HCT116 (cell line): Measurements from ENCODE around the gene ELOVL3. TPM values are rescaled to one million over a fixed set of nuclear protein-coding genes. Genes with fewer than 3 reads are reported as not detected.

Experiments used
- ATAC-seq: fragments of 200-7000 bp; cut with Tn5 transposase; 2 replicates; pipeline ENCODE4 v1.9.1; 2020; ENCODE audit warnings: mild to moderate bottlenecking, moderate library complexity
- BruUV-seq: library from RNA; stranded (reverse); fragments of 400-500 nt; replicated peaks from 2 replicates; lab custom pipeline; 2021; lab: Mats Ljungman, UMichigan
- CTCF ChIA-PET: fragments of 300-600 bp; sonication (Branson Sonifier 250); formaldehyde crosslinking; loops from one replicate; lab custom pipeline; 2021; ENCODE audit warnings: antibody characterized with exemption; lab: Charles Lee
- POLR2A ChIA-PET: fragments of 300-600, 350-600 bp; sonication (Branson Sonifier 250); formaldehyde crosslinking; loops from one replicate; lab custom pipeline; 2021; ENCODE audit warnings: antibody characterized with exemption; lab: Charles Lee
- RAD21 ChIA-PET, 2 experiments: fragments of 300-600 bp; sonication (Branson Sonifier 250); formaldehyde crosslinking; loops; one replicate each; lab custom pipeline; 2023; ENCODE audit warnings: low total read pairs in 2 of 2; ENCODE audit not compliant: uncharacterized antibody in 2 of 2, unreplicated experiment in 2 of 2, low non-redundant PET in 1 of 2; lab: Charles Lee
- DNase-seq: peaks from one replicate; pipeline ENCODE4 v3.0.0-alpha.2; 2010; ENCODE audit warnings: low read depth, low spot score
- H2AFZ ChIP-seq: fragments of 200-600 bp; shearing (Covaris generic), sonication (generic); 2 replicates; pipeline ENCODE4 v1.6.1; 2017; ENCODE audit warnings: low read depth, mixed run types, mixed read lengths, antibody characterized with exemption, low read length; ENCODE audit not compliant: poor library complexity, severe bottlenecking
- H3K27ac ChIP-seq: 2 replicates; pipeline ENCODE4 v1.5.1; 2012; ENCODE audit warnings: low read depth, low read length
- H3K27me3 ChIP-seq: fragments of 200-600 bp; sonication (generic); 2 replicates; pipeline ENCODE4 v1.6.1; 2016; ENCODE audit warnings: mixed run types, low read length, mixed read lengths; ENCODE audit not compliant: insufficient read depth
- H3K36me3 ChIP-seq, 2 experiments: fragments of 200-500 bp in 1 of 2; fragments of 200-600 bp in 1 of 2; sonication (Bioruptor generic) in 1 of 2; sonication (generic) in 1 of 2; 2 replicates each; pipeline versions ENCODE4 v1.5.1 to v1.6.1; 2014 to 2016; ENCODE audit warnings: low read length in 2 of 2, inconsistent platforms in 1 of 2, mixed read lengths in 1 of 2, mixed run types in 1 of 2; ENCODE audit not compliant: insufficient read depth in 2 of 2, control insufficient read depth in 1 of 2
- H3K4me1 ChIP-seq, 2 experiments: fragments of 200-600 bp in 1 of 2; sonication (generic) in 1 of 2; 2 replicates each; pipeline versions ENCODE4 v1.5.1 to v1.6.1; 2012 to 2017; ENCODE audit warnings: low read length in 2 of 2, inconsistent platforms in 1 of 2, mild to moderate bottlenecking in 1 of 2, mixed read lengths in 1 of 2, mixed run types in 1 of 2, moderate library complexity in 1 of 2; ENCODE audit not compliant: insufficient read depth in 2 of 2, control insufficient read depth in 1 of 2
- H3K4me2 ChIP-seq: fragments of 200-600 bp; sonication (generic); 2 replicates; pipeline ENCODE4 v1.6.1; 2017; ENCODE audit warnings: mixed run types, low read length, mixed read lengths
- H3K4me3 ChIP-seq, 2 experiments: fragments of 200-600 bp in 1 of 2; sonication (generic) in 1 of 2; replicated peaks in 1 of 2; 2 replicates each; pipeline ENCODE4 v1.5.1; 2011 to 2016; ENCODE audit warnings: low read length in 2 of 2, control low read depth in 1 of 2, low read depth in 1 of 2, mild to moderate bottlenecking in 1 of 2, mixed read lengths in 1 of 2, mixed run types in 1 of 2
- H3K79me2 ChIP-seq: fragments of 200-600 bp; sonication (generic); 2 replicates; pipeline ENCODE4 v1.6.1; 2017; ENCODE audit warnings: mild to moderate bottlenecking, mixed run types, low read length, moderate library complexity, mixed read lengths; ENCODE audit not compliant: insufficient read depth
- H3K9ac ChIP-seq: fragments of 200-600 bp; sonication (generic); 2 replicates; pipeline ENCODE4 v1.6.1; 2016; ENCODE audit warnings: low read length, mixed read lengths
- H3K9me2 ChIP-seq: fragments of 200-600 bp; sonication (generic), shearing (Covaris generic); 2 replicates; pipeline ENCODE4 v1.6.1; 2017; ENCODE audit warnings: mixed run types, mild to moderate bottlenecking, moderate library complexity; ENCODE audit not compliant: insufficient read depth
- H3K9me3 ChIP-seq, 2 experiments: fragments of 200-500 bp in 1 of 2; fragments of 200-600 bp in 1 of 2; sonication (Bioruptor generic) in 1 of 2; sonication (generic) in 1 of 2; 2 replicates each; pipeline ENCODE4 v1.6.1; 2014 to 2017; ENCODE audit warnings: low read length in 2 of 2, mixed read lengths in 2 of 2, inconsistent platforms in 1 of 2, low read depth in 1 of 2, mild to moderate bottlenecking in 1 of 2, mixed run types in 1 of 2, moderate library complexity in 1 of 2; ENCODE audit not compliant: control insufficient read depth in 1 of 2, insufficient read depth in 1 of 2
- H4K20me1 ChIP-seq: fragments of 200-600 bp; sonication (generic), shearing (Covaris generic); 2 replicates; pipeline ENCODE4 v1.6.1; 2017; ENCODE audit warnings: mixed run types, mild to moderate bottlenecking, moderate library complexity; ENCODE audit not compliant: insufficient read depth
- CBX3 ChIP-seq: IDR thresholded peaks from 2 replicates; pipeline ENCODE4 v1.6.1; 2012; ENCODE audit warnings: low read depth
- CEBPB ChIP-seq: IDR thresholded peaks from 2 replicates; pipeline ENCODE4 v1.6.1; 2012; ENCODE audit warnings: low read depth
- ELF1 ChIP-seq: IDR thresholded peaks from 2 replicates; pipeline ENCODE4 v1.6.1; 2012; ENCODE audit warnings: low read depth, borderline replicate concordance
- EZH2phosphoT487 ChIP-seq: fragments of 200-600 bp; IDR thresholded peaks from 2 replicates; pipeline ENCODE4 v1.6.1; 2018; ENCODE audit warnings: antibody characterized with exemption, borderline replicate concordance
- FOSL1 ChIP-seq: IDR thresholded peaks from 2 replicates; pipeline ENCODE4 v1.6.1; 2012; ENCODE audit warnings: low read depth
- POLR2A ChIP-seq: IDR thresholded peaks from 2 replicates; pipeline ENCODE4 v1.7.0; 2011; ENCODE audit warnings: borderline replicate concordance; ENCODE audit not compliant: insufficient read depth, insufficient read length; ENCODE audit errors: extremely low read depth
- POLR2AphosphoS5 ChIP-seq: IDR thresholded peaks from 2 replicates; pipeline ENCODE4 v1.6.1; 2011; ENCODE audit warnings: mild to moderate bottlenecking, low read depth, low read length, moderate library complexity
- RAD21 ChIP-seq: IDR thresholded peaks from 2 replicates; pipeline ENCODE4 v1.6.1; 2012; ENCODE audit warnings: low read depth, mild to moderate bottlenecking
- SRF ChIP-seq: IDR thresholded peaks from 2 replicates; pipeline ENCODE4 v1.6.1; 2012; ENCODE audit warnings: low read depth
- YY1 ChIP-seq: IDR thresholded peaks from 2 replicates; pipeline ENCODE4 v1.6.1; 2011; ENCODE audit warnings: low read length, low read depth, moderate library complexity, mild to moderate bottlenecking; ENCODE audit not compliant: insufficient replicate concordance; ENCODE audit errors: extremely low read depth
- ZFX ChIP-seq: fragments of 450-650 bp; IDR thresholded peaks from 2 replicates; pipeline ENCODE4 v1.6.1; 2017
- intact Hi-C: fragments of 100-400 bp; cut with micrococcal nuclease; formaldehyde crosslinking; loops from 2 replicates; pipeline ENCODE4 v1.10.0; 2022
- total RNA-seq: library from RNA; stranded (reverse); gene quantifications from one replicate; pipeline ENCODE4 v1.2.1, GENCODE V29; 2021; ENCODE audit not compliant: unreplicated experiment
- TF ChIP-seq, protein P1 (sequence below), 3 experiments: fragments of 200-600 bp in 1 of 3; sonication (generic) in 1 of 3; IDR thresholded peaks in 2 of 3; conservative IDR thresholded peaks in 1 of 3; 2 replicates each; pipeline ENCODE4 v1.5.1; 2012 to 2017; ENCODE audit warnings: low read depth in 2 of 3, low read length in 2 of 3, antibody characterized with exemption in 1 of 3, borderline replicate concordance in 1 of 3, control low read depth in 1 of 3, mild to moderate bottlenecking in 1 of 3, mixed read lengths in 1 of 3, mixed run types in 1 of 3, moderate library complexity in 1 of 3; ENCODE audit not compliant: insufficient read depth in 1 of 3
- TF ChIP-seq, protein P2 (sequence below): IDR thresholded peaks from 2 replicates; pipeline ENCODE4 v1.6.1; 2012; ENCODE audit warnings: low read depth
- TF ChIP-seq, protein P3 (sequence below): IDR thresholded peaks from 2 replicates; pipeline ENCODE4 v1.6.1; 2011; ENCODE audit warnings: mild to moderate bottlenecking, low read length, moderate library complexity; ENCODE audit not compliant: insufficient replicate concordance; ENCODE audit errors: extremely low read depth
- TF ChIP-seq, protein P4 (sequence below): IDR thresholded peaks from 2 replicates; pipeline ENCODE4 v1.6.1; 2012

ELOVL3 gene
- total RNA-seq, 1 experiment from 2014 or later = 5.5 TPM

DNA sequence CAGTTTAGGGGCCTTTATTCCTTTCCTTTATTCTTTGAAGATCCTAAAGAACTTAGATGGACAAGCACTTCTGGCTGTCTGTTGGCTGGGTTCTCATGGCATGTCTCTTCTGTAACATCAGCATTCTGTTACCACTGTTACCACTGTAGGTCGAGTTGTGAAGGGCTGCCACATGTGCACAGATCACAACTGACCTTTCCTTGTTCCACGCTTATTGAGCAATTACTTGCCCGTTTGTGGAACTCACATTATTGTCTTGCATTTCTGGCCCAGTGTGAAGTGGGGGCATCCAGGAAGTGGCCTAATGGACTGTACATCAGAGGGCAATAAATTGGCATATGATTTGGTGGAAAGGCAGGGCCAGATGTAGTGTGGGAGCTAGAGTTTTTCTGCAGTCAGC is 42.9 kb downstream of the ELOVL3 start:
- no peak overlapping the region for H3K4me2 ChIP-seq
- H3K9me3 ChIP-seq = no peaks in the 10 kb centered on the region
- peaks cover 69% of the 10 kb centered on the region for H3K79me2 ChIP-seq
- no peak overlapping the region for H3K4me3 ChIP-seq
- TF ChIP-seq POLR2AphosphoS5 (no peak), ELF1 (no peak), POLR2A (no peak), SRF (no peak), YY1 (no peak), CBX3 (no peak), EZH2phosphoT487 (no peak), CEBPB (no peak), ZFX (no peak), FOSL1 (no peak), RAD21 (no peak)
- TF ChIP-seq, protein P1, sequence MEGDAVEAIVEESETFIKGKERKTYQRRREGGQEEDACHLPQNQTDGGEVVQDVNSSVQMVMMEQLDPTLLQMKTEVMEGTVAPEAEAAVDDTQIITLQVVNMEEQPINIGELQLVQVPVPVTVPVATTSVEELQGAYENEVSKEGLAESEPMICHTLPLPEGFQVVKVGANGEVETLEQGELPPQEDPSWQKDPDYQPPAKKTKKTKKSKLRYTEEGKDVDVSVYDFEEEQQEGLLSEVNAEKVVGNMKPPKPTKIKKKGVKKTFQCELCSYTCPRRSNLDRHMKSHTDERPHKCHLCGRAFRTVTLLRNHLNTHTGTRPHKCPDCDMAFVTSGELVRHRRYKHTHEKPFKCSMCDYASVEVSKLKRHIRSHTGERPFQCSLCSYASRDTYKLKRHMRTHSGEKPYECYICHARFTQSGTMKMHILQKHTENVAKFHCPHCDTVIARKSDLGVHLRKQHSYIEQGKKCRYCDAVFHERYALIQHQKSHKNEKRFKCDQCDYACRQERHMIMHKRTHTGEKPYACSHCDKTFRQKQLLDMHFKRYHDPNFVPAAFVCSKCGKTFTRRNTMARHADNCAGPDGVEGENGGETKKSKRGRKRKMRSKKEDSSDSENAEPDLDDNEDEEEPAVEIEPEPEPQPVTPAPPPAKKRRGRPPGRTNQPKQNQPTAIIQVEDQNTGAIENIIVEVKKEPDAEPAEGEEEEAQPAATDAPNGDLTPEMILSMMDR (IDR thresholded peaks at IDR 0.05 in 2 of 3, conservative IDR thresholded peaks at IDR 0.05 in 1 of 3; ENCODE audit: borderline replicate concordance in 1 of 3, insufficient read depth in 1 of 3, low read depth in 2 of 3, low read length in 2 of 3) = no peak
- TF ChIP-seq, protein P2, sequence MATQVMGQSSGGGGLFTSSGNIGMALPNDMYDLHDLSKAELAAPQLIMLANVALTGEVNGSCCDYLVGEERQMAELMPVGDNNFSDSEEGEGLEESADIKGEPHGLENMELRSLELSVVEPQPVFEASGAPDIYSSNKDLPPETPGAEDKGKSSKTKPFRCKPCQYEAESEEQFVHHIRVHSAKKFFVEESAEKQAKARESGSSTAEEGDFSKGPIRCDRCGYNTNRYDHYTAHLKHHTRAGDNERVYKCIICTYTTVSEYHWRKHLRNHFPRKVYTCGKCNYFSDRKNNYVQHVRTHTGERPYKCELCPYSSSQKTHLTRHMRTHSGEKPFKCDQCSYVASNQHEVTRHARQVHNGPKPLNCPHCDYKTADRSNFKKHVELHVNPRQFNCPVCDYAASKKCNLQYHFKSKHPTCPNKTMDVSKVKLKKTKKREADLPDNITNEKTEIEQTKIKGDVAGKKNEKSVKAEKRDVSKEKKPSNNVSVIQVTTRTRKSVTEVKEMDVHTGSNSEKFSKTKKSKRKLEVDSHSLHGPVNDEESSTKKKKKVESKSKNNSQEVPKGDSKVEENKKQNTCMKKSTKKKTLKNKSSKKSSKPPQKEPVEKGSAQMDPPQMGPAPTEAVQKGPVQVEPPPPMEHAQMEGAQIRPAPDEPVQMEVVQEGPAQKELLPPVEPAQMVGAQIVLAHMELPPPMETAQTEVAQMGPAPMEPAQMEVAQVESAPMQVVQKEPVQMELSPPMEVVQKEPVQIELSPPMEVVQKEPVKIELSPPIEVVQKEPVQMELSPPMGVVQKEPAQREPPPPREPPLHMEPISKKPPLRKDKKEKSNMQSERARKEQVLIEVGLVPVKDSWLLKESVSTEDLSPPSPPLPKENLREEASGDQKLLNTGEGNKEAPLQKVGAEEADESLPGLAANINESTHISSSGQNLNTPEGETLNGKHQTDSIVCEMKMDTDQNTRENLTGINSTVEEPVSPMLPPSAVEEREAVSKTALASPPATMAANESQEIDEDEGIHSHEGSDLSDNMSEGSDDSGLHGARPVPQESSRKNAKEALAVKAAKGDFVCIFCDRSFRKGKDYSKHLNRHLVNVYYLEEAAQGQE = no peak
- TF ChIP-seq, protein P3, sequence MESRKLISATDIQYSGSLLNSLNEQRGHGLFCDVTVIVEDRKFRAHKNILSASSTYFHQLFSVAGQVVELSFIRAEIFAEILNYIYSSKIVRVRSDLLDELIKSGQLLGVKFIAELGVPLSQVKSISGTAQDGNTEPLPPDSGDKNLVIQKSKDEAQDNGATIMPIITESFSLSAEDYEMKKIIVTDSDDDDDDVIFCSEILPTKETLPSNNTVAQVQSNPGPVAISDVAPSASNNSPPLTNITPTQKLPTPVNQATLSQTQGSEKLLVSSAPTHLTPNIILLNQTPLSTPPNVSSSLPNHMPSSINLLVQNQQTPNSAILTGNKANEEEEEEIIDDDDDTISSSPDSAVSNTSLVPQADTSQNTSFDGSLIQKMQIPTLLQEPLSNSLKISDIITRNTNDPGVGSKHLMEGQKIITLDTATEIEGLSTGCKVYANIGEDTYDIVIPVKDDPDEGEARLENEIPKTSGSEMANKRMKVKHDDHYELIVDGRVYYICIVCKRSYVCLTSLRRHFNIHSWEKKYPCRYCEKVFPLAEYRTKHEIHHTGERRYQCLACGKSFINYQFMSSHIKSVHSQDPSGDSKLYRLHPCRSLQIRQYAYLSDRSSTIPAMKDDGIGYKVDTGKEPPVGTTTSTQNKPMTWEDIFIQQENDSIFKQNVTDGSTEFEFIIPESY = no peak
- TF ChIP-seq, protein P4, sequence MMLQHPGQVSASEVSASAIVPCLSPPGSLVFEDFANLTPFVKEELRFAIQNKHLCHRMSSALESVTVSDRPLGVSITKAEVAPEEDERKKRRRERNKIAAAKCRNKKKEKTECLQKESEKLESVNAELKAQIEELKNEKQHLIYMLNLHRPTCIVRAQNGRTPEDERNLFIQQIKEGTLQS = no peak
- DNase-seq (no peak), ATAC-seq (no peak)
- POLR2A ChIA-PET = no interaction called here
- H3K27me3 ChIP-seq = no peaks in the 10 kb centered on the region
- no peaks in the 10 kb centered on the region for H3K4me1 ChIP-seq
- RAD21 ChIA-PET = no interaction called here
- intact Hi-C loops = no loop called here
- H4K20me1 ChIP-seq = peaks cover 7% of the 10 kb centered on the region; the same call in 1 of the 2 replicates
- H3K9ac ChIP-seq = no peak overlapping the region
- no peaks in the 10 kb centered on the region for H3K9me2 ChIP-seq
- CTCF ChIA-PET = no interaction called here
- H3K36me3 ChIP-seq = 0 out of 4 replicates have a peak, but pooled peaks cover 0 to 4% of the 10 kb centered on the region in 2 experiments
- no TSS peak for BruUV-seq
- no peak overlapping the region for H3K27ac ChIP-seq
- no peak overlapping the region for H2AFZ ChIP-seq
